ENCODE results near the gene CCDC200. TPM values are rescaled to one million over a fixed set of nuclear protein-coding genes. Genes with fewer than 3 reads are reported as not detected.
"Not testable (repeated sequence)": the region's sequence is repeated elsewhere in the genome, so short reads cannot be mapped to it uniquely, and the experiment has no call there.

Gene CCDC200
- total RNA-seq, 1 experiment from 2014 or later = not detected

GRCh38 chr17:43231205-43232020, 3.0 kb upstream of the CCDC200 start:
- peak; percentile 22 for DNase-seq
- H3K4me1 Mint-ChIP-seq = not testable (repeated sequence)

More at GRCh38 chr17:43231205-43232020, 3.0 kb upstream of the CCDC200 start:
- H3K4me2 ChIP-seq (ENCODE audit: insufficient read depth, insufficient read length, low read length); H3K79me2 ChIP-seq (ENCODE audit: insufficient read depth, low read length); H4K5ac ChIP-seq (ENCODE audit: insufficient read length, low read depth, low read length); H2BK12ac ChIP-seq (ENCODE audit: insufficient read length, low read depth, low read length); H3K27me3 ChIP-seq (ENCODE audit: insufficient read depth, low read length); H2AFZ ChIP-seq (ENCODE audit: low read length); H3K36me3 Mint-ChIP-seq (ENCODE audit: insufficient read depth in 1 of 3, low read depth in 3 of 3); H2BK20ac ChIP-seq (ENCODE audit: low read depth, low read length, poor library complexity, severe bottlenecking); H3K14ac ChIP-seq (ENCODE audit: insufficient read depth, low read length); H3K9ac ChIP-seq (ENCODE audit: extremely low read depth, insufficient read length, low read length); H3K4ac ChIP-seq (ENCODE audit: low read depth, low read length); H3K9me3 Mint-ChIP-seq; H3K9me3 ChIP-seq (ENCODE audit: control insufficient read depth, low read depth, low read length); H4K91ac ChIP-seq (ENCODE audit: insufficient read length, low read depth, low read length); H4K8ac ChIP-seq (replicated peaks; ENCODE audit: insufficient read length, low read depth, low read length); H3K23ac ChIP-seq (ENCODE audit: insufficient read length, low read depth, low read length); H3K4me1 ChIP-seq (ENCODE audit: insufficient read depth, low read length); H3T11ph ChIP-seq (ENCODE audit: low read length); H3K79me1 ChIP-seq (ENCODE audit: insufficient read depth, low read depth, low read length, poor library complexity, severe bottlenecking); H3K23me2 ChIP-seq (ENCODE audit: insufficient read length, low read depth, low read length, poor library complexity, severe bottlenecking); H3K27me3 Mint-ChIP-seq (ENCODE audit: low read depth); H2AK5ac ChIP-seq (ENCODE audit: insufficient read length, low read length); H3K56ac ChIP-seq (ENCODE audit: insufficient read length, low read depth, low read length); H4K20me1 ChIP-seq (ENCODE audit: control insufficient read depth, insufficient read depth, insufficient read length); H2BK120ac ChIP-seq (ENCODE audit: low read depth, low read length, poor library complexity, severe bottlenecking); H3K27ac ChIP-seq (ENCODE audit: insufficient read length, low read depth, low read length); H2BK5ac ChIP-seq (ENCODE audit: insufficient read length, low read length); H3K18ac ChIP-seq (ENCODE audit: insufficient read length, low read depth, low read length): not testable (repeated sequence)
- H3K27ac Mint-ChIP-seq = peak overlapping the region in 1 of 3 experiments; percentile 46; a peak in 1 of 7 replicates
- peak overlapping the region; percentile 30; the same call in 1 of the 2 replicates for H2BK15ac ChIP-seq (ENCODE audit: low read depth, low read length)
- 0 out of 5 replicates have a peak overlapping the region, but pooled peaks of 1 of the 2 experiments have one; percentile 1 for H3K4me3 Mint-ChIP-seq
- no CpG with 5 or more reads among the region's 40 CpGs for WGBS (ENCODE audit: extremely low coverage, insufficient read length, low lambda C conversion rate)
